Heart right ventricle (tissue), 16 donors: ENCODE data around the gene ZFYVE28. TPM values are rescaled to one million over a fixed set of nuclear protein-coding genes. Genes with fewer than 3 reads are reported as not detected.

ENCODE experiments used
- ATAC-seq, 8 donors: fragments of 200-7000 bp; cut with Tn5 transposase; one replicate each; pipeline ENCODE4 v1.9.1; 2020; ENCODE audit warnings: mild to moderate bottlenecking in 8 of 8, moderate library complexity in 8 of 8, moderate number of reproducible peaks in 1 of 8
- DNase-seq, 2 donors: peaks; one replicate each; pipeline ENCODE4 v3.0.0-alpha.2; 2020
- H3K27ac ChIP-seq, 10 donors: fragments of 200-600 bp; sonication (generic) in 2 of 10; one replicate each; pipeline versions ENCODE4 v1.5.0 to v1.8.0; 2020 to 2022; ENCODE audit warnings: mild to moderate bottlenecking in 3 of 10
- H3K27me3 ChIP-seq, 7 donors: fragments of 200-600 bp; one replicate each; pipeline ENCODE4 v1.8.0; 2021 to 2022; ENCODE audit warnings: mild to moderate bottlenecking in 2 of 7
- H3K36me3 ChIP-seq, 9 donors: fragments of 200-600 bp; sonication (generic) in 1 of 9; one replicate each; pipeline versions ENCODE4 v1.5.0 to v1.8.0; 2020 to 2022; ENCODE audit warnings: mild to moderate bottlenecking in 2 of 9
- H3K4me1 ChIP-seq, 9 donors: fragments of 200-600 bp; sonication (generic) in 1 of 9; one replicate each; pipeline versions ENCODE4 v1.5.0 to v1.8.0; 2020 to 2022; ENCODE audit warnings: mild to moderate bottlenecking in 4 of 9
- H3K4me3 ChIP-seq, 10 donors: fragments of 200-600 bp; sonication (generic) in 2 of 10; one replicate each; pipeline versions ENCODE4 v1.5.0 to v1.8.0; 2020 to 2022; ENCODE audit warnings: mild to moderate bottlenecking in 7 of 10, moderate library complexity in 2 of 10
- H3K9me3 ChIP-seq, 11 donors: fragments of 200-600 bp in 10 of 11; sonication (generic) in 2 of 11; one replicate each; pipeline versions ENCODE4 v1.5.0 to v1.8.0; 2013 to 2022; ENCODE audit warnings: mild to moderate bottlenecking in 2 of 11, control low read depth in 1 of 11, moderate library complexity in 1 of 11
- CTCF ChIP-seq, 9 donors: fragments of 200-600 bp; sonication (generic) in 2 of 9; IDR thresholded peaks; one replicate each; pipeline versions ENCODE4 v1.5.0 to v1.8.0; 2021 to 2022; ENCODE audit warnings: antibody characterized with exemption in 9 of 9, mild to moderate bottlenecking in 5 of 9, moderate library complexity in 1 of 9
- WGBS, 2 donors: extraction: QIAGEN DNeasy Blood & Tissue Kit; methylation state at CpG; one replicate each; pipeline ENCODE4 v1.1.7; 2013; ENCODE audit warnings: inconsistent platforms in 1 of 2; 5-methylcytosine and 5-hydroxymethylcytosine counted together
- intact Hi-C, 10 donors: fragments of 100-400 bp; cut with DNase I; formaldehyde crosslinking; loops; one replicate each; pipeline versions ENCODE4 v1.11.1 to v1.14.2; 2022
- polyA plus RNA-seq, 2 donors: library from polyadenylated mRNA; stranded (reverse); fragments of 200-250 nt; gene quantifications; one replicate each; pipeline ENCODE4 v1.2.3, GENCODE V29; 2013
- total RNA-seq, 10 donors: library from RNA; stranded (reverse); fragmentation: NEBNext Ultra II Directional in 3 of 10; extraction: Animal tissue kit (Norgen Biotek cat#: 25700) in 3 of 10; gene quantifications; one replicate each; pipeline versions ENCODE4 v1.2.1 to v1.2.4, GENCODE V29; 2021 to 2023
- donor health status: Arrhythmogenic right ventricular cardiomyopathy.
- donor health status: ischemic (EF 13 %, LVEDD 7.1; RV severe dilation, severe dysfunction).
- donor health status: healthy with polysubstance abuse.
- donor health status: DM: no; HTN: yes; CAD: no.
- donor health status: DM: no; HTN: no; CAD: no.
- donor health status: ischemic (EF 25% LVEDD 6.9; RV normal size, moderate dysfunction).
- donor health status: ischemic (EF 25% LVEDD 5.7; RV mildly dilated, moderate dysfunction).
- donor health status: healthy.
- donor health status: DM: yes; HTN: yes; CAD: no.
- donor health status: Ischemic cardiomyopathy.
- donor health status: ischemic (EF 35%, LVEDD 5.7; RV mildly dilated, moderate dysfunction).
- donor health status: nonischemic (EF 11% LVEDD 7.7; RV severe dilation, severe dysfunction).
- donor health status: DM: yes; HTN: yes; CAD: no.
- donor health status: PGD.
- donor health status: ischemic (EF 29% LVEDD 5.4; RV normal size, mild dysfunction).
- donor health status: nonischemic (EF 23%, LVEDD 6.1; RV moderate dilation, normal function).

Gene ZFYVE28
- total and polyA plus RNA-seq, 12 donors: 2.3 to 9.9 (median 3.5) TPM

DNA sequence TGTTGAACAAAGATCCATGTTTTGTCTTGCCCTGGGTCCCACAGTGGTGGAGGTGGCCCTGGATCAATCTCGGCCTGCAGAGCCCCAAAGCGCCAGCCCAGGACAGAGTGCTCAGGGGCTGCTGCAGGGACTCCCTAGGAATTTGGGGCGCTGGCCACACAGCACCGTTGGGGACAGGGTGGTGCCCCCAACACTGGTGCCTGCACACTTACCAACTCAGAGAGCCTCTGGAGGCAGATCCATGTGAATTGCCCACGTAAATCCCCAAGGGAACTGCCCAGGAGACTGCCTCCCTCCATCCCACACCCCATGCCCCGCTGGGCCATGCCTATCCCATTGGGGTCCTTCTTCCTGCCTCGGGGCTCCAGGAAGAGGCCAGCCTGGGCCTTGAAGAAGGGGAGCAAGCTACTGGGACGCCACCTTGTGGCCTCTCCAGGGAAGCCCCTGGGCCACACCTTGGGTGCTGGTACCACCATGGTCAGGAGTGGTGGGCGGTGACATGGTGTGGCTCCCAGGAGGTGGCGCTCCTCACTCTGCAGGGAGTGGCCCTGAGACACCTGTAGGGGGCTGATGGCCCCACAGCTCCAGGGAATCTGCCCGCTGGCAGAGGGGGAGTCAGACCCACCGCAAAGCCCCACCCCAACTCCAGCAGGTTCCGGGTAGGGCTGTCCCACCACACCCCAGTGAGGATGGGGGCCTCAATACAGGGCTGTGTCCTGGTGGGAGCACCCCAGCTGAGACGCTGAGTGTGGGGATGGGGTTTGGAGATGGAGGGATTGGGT lies 23.1 kb upstream of the ZFYVE28 start:
- DNase-seq (peak in 1 of 2 donors; percentile 64), ATAC-seq (peak; percentile 19 to 75 (median 66))
- peak; percentile 43 to 79 (median 66) for TF ChIP-seq CTCF (IDR thresholded peaks at IDR 0.05)
- Histone ChIP-seq H3K27me3 (no peaks in the 10 kb centered on the region), H3K36me3 (no peaks in the 10 kb centered on the region), H3K9me3 (no peaks in the 10 kb centered on the region), H3K4me1 (peaks cover 0 to 6% (median 0%) of the 10 kb centered on the region in 9 donors), H3K4me3 (no peak overlapping the region), H3K27ac (no peak overlapping the region)
- WGBS, 2 donors: 43 to 48% methylated on average over 14 of the region's 14 CpGs
- intact Hi-C loops: loop anchor here in 5 of 10 donors (5.0 to 10.0 kb wide), 3 partner anchors 217 to 224 kb away; no protein-coding TSS in a partner anchor

GRCh38 chr4:2438822-2439718 lies 20.6 kb upstream of the ZFYVE28 start:
- WGBS, 2 donors: 85 to 86% methylated on average over 16 of the region's 16 CpGs
- Histone ChIP-seq H3K27ac (no peak overlapping the region), H3K27me3 (peaks cover 0 to 2% (median 0%) of the 10 kb centered on the region in 7 donors), H3K4me3 (no peak overlapping the region), H3K4me1 (peaks cover 0 to 6% (median 0%) of the 10 kb centered on the region in 9 donors), H3K9me3 (no peaks in the 10 kb centered on the region), H3K36me3 (no peaks in the 10 kb centered on the region)
- no peak for ATAC-seq
- TF ChIP-seq CTCF (IDR thresholded peaks at IDR 0.05): no peak
- DNase-seq: no peak
- intact Hi-C loops: loop anchor here in 2 of 10 donors (10.0 kb wide), 2 partner anchors 214 to 224 kb away; no protein-coding TSS in a partner anchor

DNA sequence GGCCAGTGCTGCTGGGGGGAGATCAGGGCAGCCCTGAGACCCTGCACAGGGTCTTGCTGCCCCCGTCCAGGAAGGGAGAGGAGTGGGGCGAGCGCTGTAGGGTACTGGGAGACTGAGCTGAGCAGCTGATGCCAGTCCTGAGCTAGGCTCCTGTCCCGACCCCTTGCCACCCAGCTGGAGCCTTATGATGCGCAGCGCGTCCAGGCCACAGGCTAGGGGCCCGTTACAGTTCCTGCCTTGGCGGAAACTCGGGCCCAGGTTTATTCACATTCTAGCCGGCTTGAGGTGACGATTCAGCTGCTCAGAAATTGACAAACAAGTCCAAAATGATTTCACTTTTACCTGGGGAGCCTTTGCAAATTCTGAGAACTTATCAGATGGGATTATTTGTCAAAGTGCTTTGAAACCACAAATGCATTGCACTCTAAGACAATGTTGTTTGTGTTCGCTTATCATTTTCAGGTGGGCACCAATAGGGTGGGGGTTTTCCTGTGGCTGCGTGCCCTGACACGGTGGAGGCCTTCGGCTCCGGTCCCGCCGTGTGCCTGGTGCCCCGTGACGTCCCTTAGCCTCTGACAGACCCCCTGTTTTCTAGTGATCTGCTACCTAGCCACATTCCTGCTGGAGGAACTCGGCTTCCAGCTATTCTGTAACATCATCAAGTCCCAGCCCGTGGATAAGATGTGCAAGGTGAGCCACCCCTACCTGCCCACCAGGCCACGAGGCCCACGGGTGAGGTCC lies 19.2 kb upstream of the ZFYVE28 start:
- TF ChIP-seq CTCF (IDR thresholded peaks at IDR 0.05): no peak
- DNase-seq: no peak

More for the DNA sequence above, 19.2 kb upstream of the ZFYVE28 start:
- Histone ChIP-seq H3K9me3 (no peaks in the 10 kb centered on the region), H3K36me3 (no peaks in the 10 kb centered on the region), H3K27me3 (peaks cover 0 to 3% (median 0%) of the 10 kb centered on the region in 7 donors), H3K4me1 (peaks cover 0 to 6% (median 0%) of the 10 kb centered on the region in 9 donors), H3K4me3 (no peak overlapping the region), H3K27ac (no peak overlapping the region)
- intact Hi-C loops: loop anchor here in 2 of 10 donors (10.0 kb wide), 2 partner anchors 213 to 223 kb away; no protein-coding TSS in a partner anchor
- WGBS, 2 donors: 87 to 93% methylated on average over 25 of the region's 25 CpGs
- ATAC-seq: no peak
